Measurements from ENCODE around the gene NBPF11. TPM values are rescaled to one million over a fixed set of nuclear protein-coding genes. Genes with fewer than 3 reads are reported as not detected.
"Not testable (repeated sequence)": the region's sequence is repeated elsewhere in the genome, so short reads cannot be mapped to it uniquely, and the experiment has no call there.

Gene NBPF11
- total RNA-seq, 1 experiment from 2014 or later, result 2.5 TPM

DNA sequence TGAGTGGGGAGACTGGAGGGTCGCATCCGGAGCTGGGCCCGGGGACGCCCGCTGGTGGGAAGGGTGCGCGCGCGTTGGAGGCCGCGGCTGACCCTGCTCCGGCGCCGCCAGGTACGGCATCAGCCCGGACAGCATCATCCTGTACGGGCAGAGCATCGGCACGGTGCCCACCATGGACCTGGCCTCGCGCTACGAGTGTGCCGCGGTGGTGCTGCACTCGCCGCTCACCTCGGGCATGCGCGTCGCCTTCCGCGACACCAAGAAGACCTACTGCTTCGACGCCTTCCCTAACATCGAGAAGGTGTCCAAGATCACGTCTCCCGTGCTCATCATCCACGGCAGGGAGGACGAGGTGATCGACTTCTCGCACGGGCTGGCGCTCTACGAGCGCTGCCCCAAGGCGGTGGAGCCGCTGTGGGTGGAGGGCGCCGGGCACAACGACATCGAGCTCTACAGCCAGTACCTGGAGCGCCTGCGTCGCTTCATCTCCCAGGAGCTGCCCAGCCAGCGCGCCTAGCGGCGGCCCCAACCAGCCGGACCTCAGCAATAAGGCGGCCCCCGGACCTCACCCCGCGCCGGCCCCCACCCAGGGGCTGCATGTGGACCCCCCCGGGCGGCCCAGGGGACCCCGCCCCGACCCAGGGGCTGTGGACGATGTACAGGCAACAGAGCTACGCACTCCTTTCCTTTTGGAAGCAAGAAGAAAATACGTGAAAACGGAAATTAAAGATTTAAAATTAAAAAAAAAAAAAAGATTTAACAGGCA, 2.8 kb downstream of the NBPF11 start:
- not testable (repeated sequence) for DNase-seq (ENCODE audit: low read depth)

DNA sequence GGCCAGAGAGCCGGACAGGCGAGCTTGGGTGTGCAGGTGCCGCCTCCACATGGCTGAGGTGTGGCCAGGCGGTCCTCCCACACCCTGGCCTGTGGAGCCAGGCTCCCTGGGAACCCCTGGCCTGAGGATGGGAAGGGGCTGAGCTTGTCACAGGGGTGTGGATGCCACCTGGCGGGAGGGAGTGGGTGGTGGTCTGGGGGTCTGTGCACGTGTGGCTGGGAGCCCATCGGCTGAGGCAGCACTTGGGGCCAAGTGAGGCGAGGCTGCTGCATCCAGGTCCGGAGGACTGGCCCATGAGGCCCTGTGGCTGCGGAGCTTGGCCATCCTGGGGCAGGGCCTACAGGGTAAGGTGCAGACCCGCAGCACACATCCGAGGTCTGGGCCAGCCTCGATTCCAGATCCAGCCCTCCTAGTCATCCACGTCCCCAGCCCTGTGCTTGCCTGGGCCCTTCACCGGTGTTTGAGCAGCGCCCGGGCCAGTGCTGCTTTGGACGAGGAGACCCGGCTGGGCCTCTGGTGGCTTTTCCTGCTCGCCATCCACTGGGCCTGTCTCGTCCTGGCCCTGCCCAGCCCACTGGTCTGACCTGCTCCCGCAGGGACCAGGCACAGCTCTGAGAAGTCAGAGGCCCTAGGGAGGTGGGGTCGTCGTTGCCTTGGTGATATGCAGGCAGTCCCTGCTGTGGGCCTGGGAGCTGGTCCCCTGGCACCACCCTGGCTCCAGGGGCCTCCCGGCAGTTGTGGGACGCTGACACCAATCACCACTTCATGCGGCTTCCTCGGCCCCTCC, 4.8 kb downstream of the NBPF11 start:
- not testable (repeated sequence) for DNase-seq (ENCODE audit: low read depth)

DNA sequence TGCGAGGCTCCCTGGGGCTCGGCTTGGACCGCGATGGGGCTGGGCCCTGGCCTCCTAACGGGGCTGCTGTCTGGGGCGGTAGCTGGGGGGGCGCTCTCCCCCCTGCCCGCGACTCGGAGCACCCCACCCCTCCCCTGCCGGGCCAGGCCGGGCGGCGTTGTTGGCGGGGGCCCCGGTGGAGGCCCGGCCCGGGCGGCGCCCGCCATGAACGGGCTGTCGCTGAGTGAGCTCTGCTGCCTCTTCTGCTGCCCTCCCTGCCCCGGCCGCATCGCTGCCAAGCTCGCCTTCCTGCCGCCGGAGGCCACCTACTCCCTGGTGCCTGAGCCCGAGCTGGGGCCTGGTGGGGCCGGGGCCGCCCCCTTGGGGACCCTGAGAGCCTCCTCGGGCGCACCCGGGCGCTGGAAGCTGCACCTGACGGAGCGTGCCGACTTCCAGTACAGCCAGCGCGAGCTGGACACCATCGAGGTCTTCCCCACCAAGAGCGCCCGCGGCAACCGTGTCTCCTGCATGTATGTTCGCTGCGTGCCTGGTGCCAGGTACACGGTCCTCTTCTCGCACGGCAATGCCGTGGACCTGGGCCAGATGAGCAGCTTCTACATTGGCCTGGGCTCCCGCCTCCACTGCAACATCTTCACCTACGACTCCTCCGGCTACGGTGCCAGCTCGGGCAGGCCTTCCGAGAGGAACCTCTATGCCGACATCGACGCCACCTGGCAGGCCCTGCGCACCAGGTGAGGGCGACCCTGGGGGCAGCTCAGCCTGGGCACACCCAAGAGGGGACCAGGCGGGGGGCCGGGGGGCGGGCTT, 5.7 kb downstream of the NBPF11 start:
- not testable (repeated sequence) for DNase-seq (ENCODE audit: low read depth)

DNA sequence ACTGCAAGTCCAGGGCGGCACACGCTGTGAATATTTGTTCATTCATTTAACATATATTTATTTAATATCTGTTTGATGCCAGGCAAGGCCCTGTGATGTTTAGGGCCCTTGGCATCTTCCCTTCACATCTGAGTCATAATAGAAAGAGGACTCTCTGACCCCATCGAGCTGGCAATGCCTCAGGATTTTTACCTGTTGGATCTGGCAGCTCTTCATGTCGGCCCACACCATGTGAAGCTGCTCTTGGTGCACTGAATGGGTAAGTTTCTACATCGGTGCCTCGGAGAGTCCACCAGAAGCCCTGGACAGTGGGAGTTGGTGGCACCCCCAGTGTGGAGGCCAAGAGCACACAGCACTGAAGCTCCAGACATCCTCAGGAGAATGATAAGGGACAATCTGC, 8.9 kb downstream of the NBPF11 start:
- DNase-seq (ENCODE audit: low read depth), result not testable (repeated sequence)

DNA sequence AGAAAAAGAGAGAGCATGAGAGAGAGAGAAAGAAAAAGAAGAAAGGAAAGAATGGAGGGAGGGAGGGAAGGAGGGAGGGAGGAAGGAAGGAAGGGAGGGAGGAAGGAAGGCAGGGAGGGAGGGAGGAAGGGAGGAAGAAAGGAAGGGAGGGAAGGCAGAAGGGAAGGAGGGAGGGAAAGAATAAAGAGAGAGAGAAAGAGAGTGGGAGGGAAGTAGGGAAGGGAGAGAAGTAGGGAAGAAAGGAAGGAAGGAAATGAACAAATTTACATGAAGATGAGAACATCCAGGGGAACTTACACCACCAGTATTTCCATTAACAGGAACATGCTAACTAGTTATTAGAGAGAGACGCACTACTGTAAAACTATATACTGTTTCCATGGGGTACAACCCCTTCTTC, 10.1 kb downstream of the NBPF11 start:
- DNase-seq (ENCODE audit: low read depth), result not testable (repeated sequence)

DNA sequence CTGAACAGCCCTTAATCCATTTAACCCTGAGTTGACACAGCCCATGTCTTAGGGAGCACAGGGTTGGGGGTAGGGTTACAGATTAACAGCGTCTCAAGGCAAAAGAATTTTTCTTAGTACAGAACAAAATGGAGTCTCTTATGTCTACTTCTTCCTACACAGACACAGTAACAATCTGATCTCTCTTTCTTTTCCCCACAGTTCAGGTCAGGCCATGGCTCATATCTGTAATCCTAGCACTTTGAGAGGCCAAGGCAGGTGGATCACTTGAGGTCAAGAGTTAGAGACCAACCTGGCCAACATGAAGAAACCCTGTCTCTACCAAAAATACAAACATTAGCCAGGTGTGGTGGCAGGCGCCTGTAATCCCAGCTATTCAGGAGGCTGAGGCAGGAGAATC, 13.5 kb downstream of the NBPF11 start:
- not testable (repeated sequence) for DNase-seq (ENCODE audit: low read depth)

DNA sequence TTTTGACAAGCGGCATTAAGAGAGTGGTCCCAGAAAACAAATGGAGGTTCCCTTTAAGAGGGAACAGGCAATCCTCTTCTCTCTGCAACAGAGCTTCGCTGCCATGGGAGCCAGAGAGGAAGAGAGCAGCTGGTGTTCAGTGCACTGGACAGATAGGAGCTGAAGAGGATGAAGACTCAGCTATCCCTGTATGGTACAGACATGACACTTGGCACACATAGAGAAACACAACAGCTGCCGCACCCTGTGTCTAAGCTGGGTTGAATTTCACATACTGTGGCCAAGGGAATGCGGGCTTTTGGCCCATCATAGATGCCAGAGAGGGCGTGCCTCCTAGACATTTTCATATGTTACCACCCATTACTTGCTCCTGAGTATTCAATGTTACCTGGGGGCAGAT, 29.7 kb downstream of the NBPF11 start:
- not testable (repeated sequence) for DNase-seq (ENCODE audit: low read depth)

DNA sequence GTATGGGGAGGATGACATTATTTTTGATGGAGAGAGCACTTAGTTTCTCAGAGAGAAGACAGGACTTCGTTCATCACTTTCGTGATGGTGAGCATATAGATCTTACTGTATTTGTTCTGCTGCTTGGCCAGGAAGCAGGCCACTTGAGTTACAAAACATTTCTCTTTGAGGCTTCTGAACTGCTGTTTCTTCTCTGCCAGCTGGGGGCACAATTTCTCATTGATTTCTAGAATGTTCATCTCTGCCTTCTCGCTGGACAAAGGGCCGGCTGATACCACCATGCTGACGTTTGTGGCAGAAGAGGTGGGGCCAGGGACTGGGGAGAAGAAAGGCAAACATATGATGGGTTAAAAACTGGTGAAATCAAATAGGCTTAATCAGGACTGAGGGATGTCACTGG, 31.7 kb downstream of the NBPF11 start:
- DNase-seq (ENCODE audit: low read depth), result peak; percentile 14

DNA sequence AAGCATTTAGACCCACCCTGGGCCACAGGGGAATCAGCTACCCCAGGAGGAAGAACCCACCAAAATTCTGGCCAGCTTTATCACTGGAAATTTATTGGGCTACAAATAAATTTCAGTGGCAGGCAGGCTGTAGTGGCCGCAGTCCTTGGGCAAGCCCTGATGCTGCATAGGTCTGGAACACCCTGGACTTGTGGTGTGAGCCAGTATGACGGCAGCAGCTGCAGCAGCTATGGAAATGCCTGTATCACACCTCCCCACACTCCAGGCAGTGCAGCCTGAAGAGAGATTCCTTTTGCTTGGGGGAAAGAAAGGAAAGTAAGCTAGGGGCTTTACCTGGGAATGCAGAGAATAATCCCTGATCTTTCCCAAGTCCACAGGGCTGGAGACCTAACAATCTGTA, 56.3 kb downstream of the NBPF11 start:
- DNase-seq (ENCODE audit: low read depth), result not testable (repeated sequence)

DNA sequence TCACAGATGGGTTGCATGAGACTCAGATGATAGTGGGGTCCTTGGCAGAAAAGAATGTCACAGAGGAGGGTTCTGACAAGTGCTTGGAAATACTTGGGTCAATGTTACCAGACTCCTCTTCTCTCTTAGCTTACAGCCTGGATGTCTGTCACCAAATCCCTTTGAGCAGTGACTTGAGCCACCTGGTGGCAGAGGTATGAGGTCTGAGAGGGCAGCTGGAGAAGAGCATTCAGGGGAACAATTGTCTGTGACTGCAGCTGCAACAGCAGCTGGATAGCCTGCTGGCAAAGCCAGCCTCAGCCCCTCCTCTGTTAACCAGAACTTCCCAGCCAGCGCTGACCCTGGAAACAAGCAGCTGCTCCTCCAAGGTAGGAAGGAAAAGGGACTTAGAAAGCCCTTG, 65.9 kb downstream of the NBPF11 start:
- DNase-seq (ENCODE audit: low read depth), result not testable (repeated sequence)

DNA sequence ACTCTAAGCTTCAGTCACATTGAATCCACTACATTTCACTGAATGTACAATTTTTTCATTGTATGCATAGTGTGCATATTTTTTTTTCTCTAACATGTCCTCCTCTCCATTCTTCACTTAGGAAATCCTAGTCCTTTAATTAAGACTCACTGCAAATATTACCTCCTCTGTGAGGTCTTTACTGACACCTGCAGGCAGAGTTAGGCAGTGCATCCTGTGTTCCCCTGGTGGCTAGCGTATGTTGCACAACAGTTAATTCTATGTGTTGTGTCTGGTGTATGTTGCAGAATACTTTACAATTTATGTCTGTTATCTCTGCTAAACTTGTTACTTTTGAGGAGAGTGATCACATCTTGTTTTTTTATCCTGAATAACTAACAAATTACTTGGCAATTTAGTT, 70.9 kb downstream of the NBPF11 start:
- DNase-seq (ENCODE audit: low read depth), result not testable (repeated sequence)

DNA sequence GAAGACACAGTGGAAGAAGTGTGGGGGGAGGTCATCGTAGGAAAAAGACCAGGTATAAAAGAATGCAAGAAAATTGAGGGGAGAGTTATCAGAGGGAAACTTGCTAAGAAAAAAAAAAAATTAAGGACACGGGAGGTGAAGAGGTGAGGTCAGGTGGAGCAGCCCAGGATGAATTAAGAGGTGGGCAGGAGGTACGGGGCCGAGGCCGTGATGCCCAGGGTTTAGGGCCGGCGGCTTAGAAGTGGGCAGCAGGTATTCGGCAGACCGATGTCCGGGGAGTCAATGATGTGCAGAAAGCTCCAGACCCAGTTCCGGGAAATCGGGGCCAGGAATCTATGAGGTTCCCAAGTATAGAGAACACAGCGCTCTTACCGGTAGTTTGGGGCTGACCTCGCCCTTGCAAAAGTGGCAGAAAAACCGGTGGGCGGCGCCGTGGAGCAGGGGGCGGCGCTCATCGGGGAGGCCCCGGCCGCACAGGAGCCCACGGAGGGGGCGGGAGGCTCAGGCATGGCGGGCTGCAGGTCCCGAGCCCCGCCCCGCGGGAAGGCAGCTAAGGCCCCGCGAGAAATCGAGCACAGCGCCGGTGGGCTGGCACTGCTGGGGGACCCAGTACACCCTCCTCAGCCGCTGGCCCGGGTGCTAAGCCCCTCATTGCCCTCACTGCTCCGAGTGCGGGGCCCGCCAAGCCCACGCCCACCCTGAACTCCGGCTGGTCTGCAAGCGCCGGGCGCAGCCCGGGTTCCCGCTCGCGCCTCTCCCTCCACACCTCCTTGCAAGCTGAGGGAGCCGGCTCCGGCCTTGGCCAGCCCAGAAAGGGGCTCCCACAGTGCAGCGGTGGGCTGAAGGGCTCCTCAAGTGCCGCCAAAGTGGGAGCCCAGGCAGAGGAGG, 73.2 kb downstream of the NBPF11 start:
- not testable (repeated sequence) for DNase-seq (ENCODE audit: low read depth)

DNA sequence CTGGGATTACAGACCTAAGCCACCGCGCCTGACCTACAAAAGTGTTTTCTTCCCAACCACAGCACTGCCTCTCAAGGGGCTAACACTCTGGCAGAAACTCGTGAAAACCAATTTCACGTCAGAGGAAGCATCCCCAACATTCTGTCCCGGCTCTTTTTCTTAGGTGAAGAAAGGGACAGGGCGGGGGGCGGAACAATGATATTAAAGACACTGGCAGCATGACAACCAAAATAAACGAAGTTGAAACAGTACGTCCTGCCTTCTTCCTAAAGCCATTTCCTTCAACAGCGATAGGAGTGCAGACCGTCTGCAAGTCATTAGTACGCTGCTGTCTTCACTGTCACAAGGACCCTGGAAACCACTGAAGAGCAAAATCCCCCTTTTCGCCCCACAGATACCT, 74.0 kb downstream of the NBPF11 start:
- not testable (repeated sequence) for DNase-seq (ENCODE audit: low read depth)

DNA sequence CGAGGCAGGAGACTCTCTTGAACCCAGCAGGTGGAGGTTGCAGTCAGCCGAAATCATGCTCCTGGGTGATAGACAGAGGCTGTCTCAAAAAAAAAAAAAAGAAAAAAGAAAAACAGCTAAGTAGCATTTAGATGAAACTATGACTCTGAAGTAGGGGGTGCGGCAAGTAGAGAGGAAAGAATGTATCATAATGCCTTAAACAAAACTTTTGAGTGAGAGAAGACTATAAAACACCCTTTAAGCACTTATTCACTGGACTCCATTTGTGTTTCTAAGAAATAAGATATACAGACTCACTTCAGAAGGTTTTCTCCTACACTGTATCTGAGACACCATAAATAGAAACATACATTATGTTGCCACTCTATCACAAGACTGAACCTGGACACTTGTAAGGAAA, 74.6 kb downstream of the NBPF11 start:
- DNase-seq (ENCODE audit: low read depth), result not testable (repeated sequence)

DNA sequence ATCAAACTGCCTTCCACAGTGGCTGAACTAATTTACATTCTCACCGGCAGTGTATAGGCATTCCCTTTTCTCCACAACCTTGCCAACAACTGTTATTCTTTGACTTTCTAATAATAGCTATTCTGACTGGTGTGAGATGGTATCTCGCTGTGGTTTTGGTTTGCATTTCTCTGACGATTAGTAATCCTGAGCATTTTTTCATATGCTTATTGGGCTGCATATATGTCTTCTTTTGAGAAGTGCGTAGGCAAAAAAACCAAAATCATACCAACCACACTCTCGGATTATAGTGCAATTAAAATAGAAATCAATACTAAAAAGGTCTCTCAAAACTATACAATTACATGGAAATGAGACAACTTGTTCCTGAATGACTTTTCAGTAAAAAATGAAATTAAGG, 78.7 kb downstream of the NBPF11 start:
- DNase-seq (ENCODE audit: low read depth), result not testable (repeated sequence)

DNA sequence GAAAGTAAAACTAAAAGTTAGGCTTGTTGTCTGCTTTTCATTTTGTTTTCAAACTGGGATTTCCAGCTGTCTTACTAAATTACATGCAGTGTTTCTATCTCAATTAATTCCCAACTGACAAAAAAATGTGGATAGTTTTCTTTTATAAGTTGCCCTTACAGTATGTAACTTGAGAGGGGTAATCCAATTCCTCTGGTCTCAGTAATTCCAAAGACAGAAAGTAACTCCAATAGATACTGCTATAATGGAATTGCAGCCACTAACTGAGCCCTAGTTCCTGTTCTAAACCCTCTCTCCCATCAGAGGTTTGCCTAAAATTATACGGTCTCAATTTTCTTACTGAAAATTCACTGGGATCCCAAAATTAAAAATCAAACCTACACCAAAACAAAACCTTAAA, 83.5 kb downstream of the NBPF11 start:
- DNase-seq (ENCODE audit: low read depth), result not testable (repeated sequence)

DNA sequence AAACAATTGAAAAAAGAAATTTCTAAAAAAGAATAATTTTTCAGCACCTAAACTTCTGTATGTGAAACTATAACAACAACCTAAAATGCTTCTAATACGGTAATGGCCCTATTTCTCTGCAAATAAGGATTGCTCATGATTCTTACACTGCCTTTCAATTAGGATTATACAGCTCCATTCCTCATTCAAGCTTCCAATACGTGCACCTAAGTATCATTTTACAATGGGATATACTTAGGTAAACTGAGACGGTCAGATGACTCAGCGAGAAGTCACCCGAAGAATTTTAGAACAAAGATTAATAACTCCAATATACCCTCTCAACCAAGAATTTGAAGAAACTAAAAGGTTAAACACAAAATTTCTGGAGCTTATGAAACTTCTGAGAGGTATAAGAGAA, 83.9 kb downstream of the NBPF11 start:
- not testable (repeated sequence) for DNase-seq (ENCODE audit: low read depth)

DNA sequence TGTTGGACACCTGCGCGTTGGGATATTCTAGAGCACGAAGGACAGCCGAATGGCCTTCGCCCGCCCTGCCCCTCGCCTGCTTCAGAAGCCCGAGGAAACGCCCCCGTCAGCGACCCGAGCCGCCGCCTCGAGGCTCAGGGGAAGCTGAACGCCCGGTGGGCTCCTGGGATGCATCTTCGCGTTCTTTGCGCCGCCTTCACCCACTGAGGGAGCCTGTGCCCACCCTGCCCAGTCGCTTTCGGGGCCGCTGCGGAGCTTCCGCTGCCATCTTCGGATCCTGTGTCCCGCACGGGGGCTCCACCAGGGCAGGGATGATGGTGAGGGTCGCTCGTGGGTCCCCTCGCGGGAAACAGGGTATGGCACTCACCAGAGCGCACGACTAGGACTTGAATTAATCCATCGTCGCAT, 91.8 kb downstream of the NBPF11 start:
- not testable (repeated sequence) for DNase-seq (ENCODE audit: low read depth)

DNA sequence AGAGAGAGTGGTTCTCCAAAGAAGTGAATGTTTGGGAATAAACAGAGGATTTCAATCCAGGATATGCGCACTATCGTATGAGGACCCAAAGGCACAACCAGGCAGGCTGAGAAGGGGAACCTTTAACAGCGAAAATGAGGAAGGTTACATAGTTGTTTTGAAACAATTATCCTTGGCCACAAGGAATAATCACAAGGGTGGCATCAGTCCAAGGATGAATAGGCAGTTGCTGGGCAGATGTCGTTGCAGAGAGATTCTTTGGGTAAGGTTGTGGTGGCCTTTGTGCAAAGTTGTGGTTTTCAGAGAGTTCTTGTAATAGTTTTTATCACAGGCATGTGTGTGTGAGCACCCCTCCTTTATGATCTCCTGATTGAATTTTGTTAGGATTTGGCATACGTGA, 94.7 kb downstream of the NBPF11 start:
- peak; percentile 65 for DNase-seq (ENCODE audit: low read depth)

All from RPMI7951 (cell line).